Tibial nerve (tissue), 4 donors: Measurements from ENCODE around the gene CYP46A1.

Source experiments
- EP300 ChIP-seq, 2 donors: sonication (generic); formaldehyde crosslinking; IDR thresholded peaks; one replicate each; pipeline ENCODE4 v1.6.1; 2017; ENCODE audit warnings: antibody characterized with exemption in 2 of 2, mild to moderate bottlenecking in 1 of 2
- POLR2A ChIP-seq, 2 donors: fragments of 450-650 bp; IDR thresholded peaks; one replicate each; pipeline ENCODE4 v1.6.1; 2017; ENCODE audit warnings: antibody characterized with exemption in 2 of 2, mild to moderate bottlenecking in 2 of 2, moderate library complexity in 2 of 2
- TF ChIP-seq, protein P1 (sequence below), 5 experiments: fragments of 200-600 bp in 3 of 5; fragments of 450-650 bp in 2 of 5; sonication (generic) in 3 of 5; IDR thresholded peaks; one replicate each; pipeline ENCODE4 v1.5.1; 2016 to 2019; ENCODE audit warnings: antibody characterized with exemption in 5 of 5, mild to moderate bottlenecking in 3 of 5, moderate library complexity in 2 of 5

DNA sequence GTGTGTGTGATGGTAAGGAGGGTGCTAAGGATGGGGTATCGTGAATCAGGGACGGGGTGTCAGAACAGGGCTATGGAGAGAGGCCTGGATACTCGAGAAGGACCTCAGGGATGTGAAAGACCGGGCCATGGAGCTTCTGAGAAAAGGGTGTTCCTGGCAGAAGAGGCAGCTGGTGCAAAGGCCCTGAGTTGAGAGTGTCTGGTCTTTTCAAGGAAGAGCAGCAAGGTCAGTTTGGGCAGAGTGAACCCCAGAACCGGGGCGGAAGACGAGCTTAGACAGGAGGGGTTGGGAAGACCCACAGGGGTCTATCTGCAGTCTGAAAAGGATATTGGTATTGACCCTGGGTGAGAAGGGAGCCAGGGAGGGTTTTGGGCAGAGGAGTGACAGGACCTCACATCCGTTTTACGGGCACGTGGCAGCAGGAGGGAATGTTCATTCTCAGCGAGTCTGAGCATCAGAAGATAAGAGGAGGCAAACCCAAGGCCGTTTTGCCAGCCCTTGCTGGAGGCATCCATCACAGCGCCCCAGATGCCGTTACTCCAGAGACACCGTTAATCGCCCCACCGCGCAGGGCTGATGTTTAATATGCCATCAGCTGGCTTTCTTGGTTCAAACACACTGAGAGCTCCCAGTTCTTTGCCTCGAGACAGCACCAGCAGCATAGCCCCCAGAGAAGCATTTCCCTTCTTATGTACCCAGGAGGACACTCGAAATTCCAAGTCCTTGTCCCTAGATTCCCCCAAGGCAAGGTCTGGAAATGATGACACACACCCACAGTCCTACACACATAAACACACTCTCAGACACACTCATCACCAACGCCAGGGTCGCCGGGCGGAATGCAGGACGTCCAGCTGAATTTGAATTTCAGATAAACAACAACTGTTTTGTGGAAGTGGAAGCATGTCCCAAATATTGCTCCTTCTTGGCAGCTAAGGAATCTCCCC is 67.7 kb downstream of the CYP46A1 start:
- TF ChIP-seq, protein P1, sequence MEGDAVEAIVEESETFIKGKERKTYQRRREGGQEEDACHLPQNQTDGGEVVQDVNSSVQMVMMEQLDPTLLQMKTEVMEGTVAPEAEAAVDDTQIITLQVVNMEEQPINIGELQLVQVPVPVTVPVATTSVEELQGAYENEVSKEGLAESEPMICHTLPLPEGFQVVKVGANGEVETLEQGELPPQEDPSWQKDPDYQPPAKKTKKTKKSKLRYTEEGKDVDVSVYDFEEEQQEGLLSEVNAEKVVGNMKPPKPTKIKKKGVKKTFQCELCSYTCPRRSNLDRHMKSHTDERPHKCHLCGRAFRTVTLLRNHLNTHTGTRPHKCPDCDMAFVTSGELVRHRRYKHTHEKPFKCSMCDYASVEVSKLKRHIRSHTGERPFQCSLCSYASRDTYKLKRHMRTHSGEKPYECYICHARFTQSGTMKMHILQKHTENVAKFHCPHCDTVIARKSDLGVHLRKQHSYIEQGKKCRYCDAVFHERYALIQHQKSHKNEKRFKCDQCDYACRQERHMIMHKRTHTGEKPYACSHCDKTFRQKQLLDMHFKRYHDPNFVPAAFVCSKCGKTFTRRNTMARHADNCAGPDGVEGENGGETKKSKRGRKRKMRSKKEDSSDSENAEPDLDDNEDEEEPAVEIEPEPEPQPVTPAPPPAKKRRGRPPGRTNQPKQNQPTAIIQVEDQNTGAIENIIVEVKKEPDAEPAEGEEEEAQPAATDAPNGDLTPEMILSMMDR (IDR thresholded peaks at IDR 0.05), result no peak
- TF ChIP-seq POLR2A (IDR thresholded peaks at IDR 0.05) (no peak), EP300 (IDR thresholded peaks at IDR 0.05) (no peak)
